Astrocyte of the cerebellum (primary cell): ENCODE data around the gene SLC2A4RG.

Source experiments
- DNase-seq: peaks from one replicate; pipeline ENCODE4 v3.0.0-alpha.2; 2011; ENCODE audit warnings: low read depth
- H3K4me3 ChIP-seq: 2 replicates; pipeline ENCODE4 v1.5.1; 2011; ENCODE audit warnings: mild to moderate bottlenecking, low read depth, low read length, moderate library complexity
- CTCF ChIP-seq: IDR thresholded peaks from 2 replicates; pipeline ENCODE4 v1.5.1; 2012; ENCODE audit warnings: low read length, low read depth, moderate library complexity, mild to moderate bottlenecking; ENCODE audit errors: missing control alignments
- in situ Hi-C: cut with HindIII; loops from 2 replicates; pipeline ENCODE4 v1.10.0; 2017; ENCODE audit warnings: low sequenced_read_pairs

SLC2A4RG gene

DNA sequence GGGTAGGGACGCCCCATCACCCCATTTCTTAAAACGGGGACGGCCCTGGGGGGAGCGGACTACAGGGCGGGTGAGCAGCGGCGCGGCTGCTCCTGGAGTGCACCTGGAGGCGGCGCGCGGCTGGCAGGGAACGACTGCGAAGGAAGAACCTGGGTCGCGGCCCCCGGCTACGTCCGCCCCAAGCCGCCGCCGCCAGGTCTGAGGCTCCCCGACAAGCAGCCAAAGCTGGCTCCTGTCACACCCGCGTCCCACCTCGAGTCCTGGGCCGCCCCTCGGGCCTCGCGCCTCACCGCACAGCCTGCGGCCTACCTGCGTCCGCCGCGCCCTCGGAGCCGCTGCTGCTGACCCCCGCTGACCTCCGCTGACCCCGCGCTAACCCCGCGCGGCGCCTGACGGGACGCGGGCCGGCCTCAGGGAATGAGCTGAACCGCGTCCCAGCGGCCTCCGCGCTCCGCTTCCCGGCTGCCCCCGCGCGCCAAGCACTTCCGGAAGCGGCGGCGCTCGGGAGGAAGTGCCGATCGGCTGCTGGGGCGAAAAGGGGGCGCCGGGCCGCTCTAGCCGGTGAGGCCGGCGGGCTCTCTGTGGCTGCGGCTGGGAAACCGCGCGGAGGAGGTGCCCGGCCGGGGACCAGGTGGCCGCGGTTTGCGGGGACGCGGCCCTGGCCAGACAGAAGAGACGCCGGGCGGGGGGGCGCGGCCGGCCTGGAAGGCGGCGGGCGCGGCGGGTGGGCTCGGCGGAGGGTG lies 31.8 kb upstream of the SLC2A4RG start, which contains the start of the genes ARFRP1 and ZGPAT:
Gene ARFRP1 (minus strand): TSS at position 419 of the 743 bp plus-strand sequence. CDS start 885 bp downstream, outside the sequence.
Gene ZGPAT (plus strand): TSS at position 482 of the 743 bp plus-strand sequence. CDS start 542 bp downstream, outside the sequence.
- peak within 1 kb of the TSS; percentile 83 for H3K4me3 ChIP-seq
- peak; percentile 32 for DNase-seq
- in situ Hi-C loops: no loop called here
- TF ChIP-seq CTCF: no peak

GRCh38 chr20:63708301-63709148 lies 31.1 kb upstream of the SLC2A4RG start:
- no peak for DNase-seq
- H3K4me3 ChIP-seq: peak overlapping the region; percentile 83
- in situ Hi-C loops: no loop called here
- no peak for TF ChIP-seq CTCF

GRCh38 chr20:63709149-63709527 lies 30.4 kb upstream of the SLC2A4RG start:
- no peak for TF ChIP-seq CTCF
- in situ Hi-C loops: no loop called here

DNA sequence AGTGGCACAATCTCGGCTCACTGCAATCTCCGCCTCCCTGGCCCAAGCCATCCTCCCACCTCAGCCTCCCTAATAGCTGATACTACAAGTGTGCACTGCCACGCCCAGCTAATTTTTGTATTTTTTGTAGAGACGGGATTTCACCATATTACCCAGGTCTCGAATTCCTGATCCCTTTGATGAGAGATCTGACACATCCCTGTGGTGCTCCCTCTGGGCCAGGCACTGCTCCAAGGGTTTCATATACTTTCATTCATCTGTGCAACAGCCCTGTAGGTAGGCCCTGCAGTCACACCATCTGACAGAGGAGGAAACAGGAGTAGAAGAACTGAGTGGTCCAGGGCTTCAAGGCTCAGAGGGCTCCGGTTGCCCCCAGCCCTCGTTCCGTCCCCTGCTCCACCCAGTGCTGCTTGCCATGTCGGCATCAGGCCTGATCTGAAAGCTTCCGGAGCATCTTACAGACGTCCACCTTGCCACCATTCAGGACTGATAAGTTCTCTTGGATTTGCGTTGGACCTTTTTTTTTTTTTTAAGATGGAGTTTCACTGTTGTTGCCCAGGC lies 28.4 kb upstream of the SLC2A4RG start:
- in situ Hi-C loops: no loop called here
- H3K4me3 ChIP-seq: no peak overlapping the region
- TF ChIP-seq CTCF: no peak
- no peak for DNase-seq

More at GRCh38 chr20:63709149-63709527, 30.4 kb upstream of the SLC2A4RG start:
- no peak for DNase-seq
- peak overlapping the region; percentile 83 for H3K4me3 ChIP-seq

DNA sequence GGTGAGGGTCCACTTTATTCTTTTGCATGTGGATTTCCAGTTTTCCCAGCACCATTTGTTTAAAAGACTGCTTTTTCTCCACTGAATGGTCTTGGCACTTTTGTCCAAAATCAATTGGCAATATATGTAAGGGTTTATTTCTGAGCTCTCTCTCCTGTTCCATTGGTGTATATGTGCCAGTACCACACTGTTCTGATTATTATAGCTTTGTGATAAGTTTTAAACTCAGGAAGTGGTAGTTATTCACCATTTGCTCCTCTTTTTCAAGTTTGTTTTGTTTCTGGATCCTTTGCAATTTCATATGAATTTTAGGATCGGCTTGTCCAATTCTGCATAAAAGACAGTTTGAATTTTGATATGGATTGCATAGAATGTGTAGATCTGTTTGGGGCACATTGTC lies 27.4 kb upstream of the SLC2A4RG start:
- no peak overlapping the region for H3K4me3 ChIP-seq
- DNase-seq: no peak
- no peak for TF ChIP-seq CTCF
- in situ Hi-C loops: no loop called here

GRCh38 chr20:63714858-63715257 lies 24.7 kb upstream of the SLC2A4RG start:
- no peak overlapping the region for H3K4me3 ChIP-seq
- no peak for TF ChIP-seq CTCF
- no peak for DNase-seq
- in situ Hi-C loops: no loop called here
